AG09309 (cell line): ENCODE data around the gene DGKG.

Experiments
- DNase-seq: peaks from one replicate; pipeline ENCODE4 v3.0.0-alpha.2; 2010; ENCODE audit warnings: low read depth
- H3K4me3 ChIP-seq: 2 replicates; pipeline ENCODE4 v1.5.1; 2011; ENCODE audit warnings: mild to moderate bottlenecking, low read depth, low read length, moderate library complexity; ENCODE audit not compliant: control insufficient read depth
- TF ChIP-seq, protein P1 (sequence below): IDR thresholded peaks from 2 replicates; pipeline ENCODE4 v1.5.1; 2011; ENCODE audit warnings: mild to moderate bottlenecking, low read depth, low read length, inconsistent platforms; ENCODE audit not compliant: insufficient read depth, control insufficient read depth; ENCODE audit errors: missing control alignments

DGKG gene

DNA sequence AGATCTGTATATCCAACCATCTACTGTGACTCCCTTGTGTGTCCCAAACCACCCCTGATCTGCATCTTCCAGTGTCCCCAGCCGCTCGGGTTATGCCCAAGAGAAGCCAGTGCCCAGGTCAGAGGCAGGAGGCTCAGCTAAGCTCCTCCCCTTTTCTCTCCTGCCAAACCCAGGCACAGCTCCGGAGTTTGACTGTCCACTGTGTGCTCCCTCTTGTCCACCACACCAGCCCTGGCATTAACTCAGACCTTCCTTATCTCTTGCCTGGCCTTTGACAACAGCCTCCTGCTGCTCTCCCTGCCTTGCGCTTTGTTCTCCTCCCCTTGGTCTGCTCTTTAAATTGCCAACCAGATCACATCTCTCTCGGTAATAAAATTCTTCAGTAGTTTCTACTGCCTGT, 39.3 kb downstream of the DGKG start:
- TF ChIP-seq, protein P1, sequence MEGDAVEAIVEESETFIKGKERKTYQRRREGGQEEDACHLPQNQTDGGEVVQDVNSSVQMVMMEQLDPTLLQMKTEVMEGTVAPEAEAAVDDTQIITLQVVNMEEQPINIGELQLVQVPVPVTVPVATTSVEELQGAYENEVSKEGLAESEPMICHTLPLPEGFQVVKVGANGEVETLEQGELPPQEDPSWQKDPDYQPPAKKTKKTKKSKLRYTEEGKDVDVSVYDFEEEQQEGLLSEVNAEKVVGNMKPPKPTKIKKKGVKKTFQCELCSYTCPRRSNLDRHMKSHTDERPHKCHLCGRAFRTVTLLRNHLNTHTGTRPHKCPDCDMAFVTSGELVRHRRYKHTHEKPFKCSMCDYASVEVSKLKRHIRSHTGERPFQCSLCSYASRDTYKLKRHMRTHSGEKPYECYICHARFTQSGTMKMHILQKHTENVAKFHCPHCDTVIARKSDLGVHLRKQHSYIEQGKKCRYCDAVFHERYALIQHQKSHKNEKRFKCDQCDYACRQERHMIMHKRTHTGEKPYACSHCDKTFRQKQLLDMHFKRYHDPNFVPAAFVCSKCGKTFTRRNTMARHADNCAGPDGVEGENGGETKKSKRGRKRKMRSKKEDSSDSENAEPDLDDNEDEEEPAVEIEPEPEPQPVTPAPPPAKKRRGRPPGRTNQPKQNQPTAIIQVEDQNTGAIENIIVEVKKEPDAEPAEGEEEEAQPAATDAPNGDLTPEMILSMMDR, result no peak
- DNase-seq, result no peak
- H3K4me3 ChIP-seq, result no peak overlapping the region

- TF ChIP-seq, protein P1, result no peak
- no peak overlapping the region for H3K4me3 ChIP-seq
- DNase-seq, result no peak
Measured at GRCh38 chr3:186321746-186322145, 40.3 kb downstream of the DGKG start.

DNA sequence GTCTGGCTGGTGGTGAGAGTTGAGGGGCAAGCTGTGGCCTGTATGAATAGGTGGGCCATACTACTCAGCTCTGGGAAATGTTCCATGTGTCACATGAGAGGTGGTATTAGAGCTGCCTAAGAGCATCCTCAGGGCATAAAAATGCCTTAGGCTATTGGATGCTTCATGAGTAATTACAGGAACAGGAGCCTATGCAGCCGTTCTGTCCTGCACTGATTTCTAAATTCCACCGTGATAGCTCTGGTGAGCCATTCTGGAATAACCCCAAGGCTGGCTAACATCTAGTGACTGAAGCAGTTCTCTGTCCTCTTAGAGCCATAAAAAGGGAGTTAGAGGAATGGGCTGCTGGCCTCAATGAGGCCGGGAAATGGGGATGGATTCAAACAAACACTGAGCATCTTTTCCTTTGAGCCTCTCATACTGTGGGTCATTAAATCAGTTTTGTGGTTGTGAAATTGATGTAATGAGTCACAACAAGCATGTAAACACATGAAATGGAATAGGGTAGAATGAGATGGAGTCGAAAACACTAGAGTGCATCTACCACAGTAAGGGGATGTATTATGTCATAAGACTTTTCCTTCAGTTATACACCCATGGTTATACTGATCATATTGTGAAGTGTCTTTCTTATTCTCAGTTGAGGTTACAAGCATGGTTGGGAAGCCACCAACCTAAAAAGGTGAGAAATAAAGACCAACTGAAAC, 41.0 kb downstream of the DGKG start:
- TF ChIP-seq, protein P1, result no peak
- no peak for DNase-seq
- H3K4me3 ChIP-seq, result no peak overlapping the region

DNA sequence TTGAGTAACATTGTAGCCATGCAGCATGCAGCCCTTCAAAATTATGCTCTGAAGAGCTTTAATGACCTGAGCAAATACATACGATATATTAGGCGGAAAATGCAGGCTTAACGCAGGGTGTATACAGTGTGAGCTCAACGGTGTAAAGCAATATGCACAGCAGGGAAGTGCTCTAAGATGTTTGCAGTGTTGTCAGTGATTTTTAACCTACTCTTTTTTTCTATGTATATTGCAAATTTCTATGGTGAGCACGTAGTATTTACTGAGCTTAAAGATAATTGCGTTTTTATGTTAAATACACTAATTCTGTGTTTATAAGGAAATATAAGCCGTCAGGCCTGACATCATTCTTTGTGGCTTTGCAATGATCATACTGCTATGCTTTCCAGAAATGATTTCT, 42.1 kb downstream of the DGKG start:
- TF ChIP-seq, protein P1, result no peak
- no peak for DNase-seq
- H3K4me3 ChIP-seq, result no peak overlapping the region

DNA sequence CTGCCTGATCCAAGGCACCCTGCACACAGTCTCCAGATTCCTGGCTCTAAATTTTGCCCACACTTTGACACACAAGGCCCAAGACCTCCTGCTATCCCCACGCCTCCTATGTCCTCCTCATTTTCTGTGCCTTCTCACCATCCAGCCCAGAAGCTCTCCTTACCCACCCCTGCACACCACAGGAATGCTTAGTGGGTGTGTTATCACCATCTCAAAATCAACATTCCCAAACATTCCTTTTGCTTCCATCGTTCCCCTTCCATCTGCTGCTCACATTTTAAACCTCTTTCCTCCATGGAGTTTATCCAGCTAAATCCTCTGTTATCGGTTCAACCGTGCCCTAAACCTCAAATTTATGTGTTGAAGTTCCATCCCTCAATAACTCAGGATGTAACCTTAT, 43.9 kb downstream of the DGKG start:
- DNase-seq, result no peak
- TF ChIP-seq, protein P1, result no peak
- H3K4me3 ChIP-seq, result no peak overlapping the region

DNA sequence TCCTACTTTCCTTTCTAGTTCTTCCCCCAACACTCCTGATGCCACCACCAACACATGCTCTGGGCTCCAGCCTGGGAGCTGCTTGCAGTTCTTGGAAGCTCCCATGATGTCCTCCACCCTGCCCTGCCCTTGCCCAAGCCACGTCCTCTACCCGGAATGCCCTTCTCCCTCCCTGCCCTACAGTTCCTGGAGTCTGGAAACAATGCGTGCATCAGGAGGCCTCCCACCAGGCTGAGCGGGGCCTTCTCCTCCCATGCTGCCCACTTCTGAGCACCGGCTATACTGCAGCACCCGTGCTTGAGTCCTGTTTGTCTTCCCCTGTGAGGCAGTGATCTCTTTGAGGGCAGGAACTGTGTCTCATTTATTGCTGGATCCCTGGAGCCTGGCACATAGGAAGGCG, 44.6 kb downstream of the DGKG start:
- TF ChIP-seq, protein P1, result no peak
- no peak for DNase-seq
- no peak overlapping the region for H3K4me3 ChIP-seq

DNA sequence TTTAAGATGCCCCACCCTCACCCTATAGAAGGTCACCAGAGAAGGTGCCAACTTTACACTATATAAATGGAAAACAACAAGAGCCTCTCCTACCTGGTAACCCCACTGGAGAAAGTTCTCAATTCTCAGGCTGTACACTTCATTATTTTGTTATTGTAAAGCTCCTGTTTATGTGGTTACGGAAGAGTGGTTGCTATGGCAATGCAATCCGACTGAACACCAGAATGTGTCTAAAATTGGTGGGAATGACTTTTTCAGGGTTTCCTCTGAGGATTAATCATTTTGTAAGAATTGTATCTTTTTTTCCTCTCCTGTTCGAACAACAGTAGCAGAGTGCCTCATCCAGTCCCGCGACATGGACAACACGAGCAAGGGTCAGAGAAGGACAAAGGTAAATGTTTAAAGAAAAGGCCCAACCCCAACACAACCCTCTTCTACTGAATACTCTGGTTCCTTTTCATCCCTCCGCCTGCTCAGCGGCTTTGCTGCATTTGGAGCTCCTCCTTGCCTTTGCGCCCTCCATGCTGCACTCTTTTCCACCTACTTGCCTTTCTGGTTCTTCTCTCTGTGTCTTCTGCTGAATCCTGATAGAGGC, 45.3 kb downstream of the DGKG start:
- DNase-seq, result no peak
- TF ChIP-seq, protein P1, result no peak
- no peak overlapping the region for H3K4me3 ChIP-seq
